GM10266 (cell line): ENCODE measurements around the gene ERMARD.

Experiments
- DNase-seq: peaks from one replicate; pipeline ENCODE4 v3.0.0; 2012; ENCODE audit errors: extremely low spot score
- CTCF ChIP-seq: IDR thresholded peaks from 2 replicates; pipeline ENCODE4 v1.5.1; 2012; ENCODE audit warnings: mild to moderate bottlenecking, low read depth; ENCODE audit not compliant: control insufficient read depth, insufficient read depth; ENCODE audit errors: missing control alignments

Gene ERMARD

GRCh38 chr6:169777896-169778295, 26.5 kb downstream of the ERMARD start:
- DNase-seq: no peak
- no peak for TF ChIP-seq CTCF

GRCh38 chr6:169778646-169779045, 27.2 kb downstream of the ERMARD start:
- DNase-seq: no peak
- TF ChIP-seq CTCF: no peak

GRCh38 chr6:169779092-169779815, 27.8 kb downstream of the ERMARD start:
- no peak for DNase-seq
- no peak for TF ChIP-seq CTCF

GRCh38 chr6:169779896-169780295, 28.5 kb downstream of the ERMARD start:
- DNase-seq: no peak
- no peak for TF ChIP-seq CTCF

GRCh38 chr6:169780571-169781091, 29.2 kb downstream of the ERMARD start:
- DNase-seq: no peak
- no peak for TF ChIP-seq CTCF

- no peak for DNase-seq
- no peak for TF ChIP-seq CTCF
Measured at GRCh38 chr6:169782966-169783365, 31.5 kb downstream of the ERMARD start.

- no peak for TF ChIP-seq CTCF
- no peak for DNase-seq
Measured at GRCh38 chr6:169783401-169783800, 32.0 kb downstream of the ERMARD start.
